SU-DHL-6 (cell line): Measurements from ENCODE around the gene NENF.

Source experiments
- H2AFZ ChIP-seq: fragments of 200-600 bp; sonication (generic); 2 replicates; pipeline ENCODE4 v1.6.1; 2014; ENCODE audit warnings: low read depth, mild to moderate bottlenecking, moderate library complexity, mixed read lengths, antibody characterized with exemption, low read length; ENCODE audit not compliant: severe bottlenecking
- H3F3A ChIP-seq: fragments of 200-600 bp; shearing (Covaris generic); 2 replicates; pipeline ENCODE4 v1.6.0; 2016; ENCODE audit warnings: antibody characterized with exemption, mild to moderate bottlenecking; ENCODE audit not compliant: insufficient read depth
- H3K27ac ChIP-seq: fragments of 200-600 bp; sonication (generic); 2 replicates; pipeline ENCODE4 v1.5.1; 2016; ENCODE audit warnings: low read depth, mild to moderate bottlenecking, low read length, moderate library complexity, mixed read lengths
- H3K27me3 ChIP-seq: fragments of 200-600 bp; sonication (generic), shearing (Covaris generic); 2 replicates; pipeline ENCODE4 v1.6.0; 2014; ENCODE audit warnings: mild to moderate bottlenecking, low read length
- H3K36me3 ChIP-seq: fragments of 200-600 bp; sonication (generic); 2 replicates; pipeline ENCODE4 v1.6.1; 2014; ENCODE audit warnings: mild to moderate bottlenecking, low read length, mixed read lengths
- H3K4me2 ChIP-seq: fragments of 300-600, 200-600 bp; shearing (Covaris generic), sonication (generic); 2 replicates; pipeline ENCODE4 v1.6.0; 2014; ENCODE audit warnings: low read length, low read depth, mild to moderate bottlenecking; ENCODE audit not compliant: poor library complexity, severe bottlenecking
- H3K4me3 ChIP-seq: fragments of 200-600 bp; sonication (generic); 2 replicates; pipeline ENCODE4 v1.5.1; 2014; ENCODE audit warnings: antibody characterized with exemption, low read length, mild to moderate bottlenecking, mixed read lengths; ENCODE audit not compliant: insufficient read depth, poor library complexity, severe bottlenecking
- H3K79me2 ChIP-seq: fragments of 200-600 bp; sonication (generic); 2 replicates; pipeline ENCODE4 v1.6.1; 2014; ENCODE audit warnings: mild to moderate bottlenecking, low read length, moderate library complexity; ENCODE audit not compliant: insufficient read depth
- H3K9ac ChIP-seq: fragments of 200-600 bp; sonication (generic); 2 replicates; pipeline ENCODE4 v1.7.0; 2014; ENCODE audit warnings: mild to moderate bottlenecking, low read length
- H3K9me2 ChIP-seq: fragments of 200-600 bp; sonication (generic); replicated peaks from 2 replicates; pipeline ENCODE4 v1.6.1; 2014; ENCODE audit warnings: low read length; ENCODE audit not compliant: insufficient read depth
- H3K9me3 ChIP-seq: fragments of 200-600 bp; sonication (generic); 2 replicates; pipeline ENCODE4 v1.6.1; 2014; ENCODE audit warnings: low read length, mixed read lengths; ENCODE audit not compliant: insufficient read depth
- H4K20me1 ChIP-seq: fragments of 200-600 bp; sonication (generic); 2 replicates; pipeline ENCODE4 v1.6.1; 2014; ENCODE audit warnings: low read depth, mild to moderate bottlenecking, antibody characterized with exemption, low read length, moderate library complexity, mixed read lengths
- EZH2phosphoT487 ChIP-seq: fragments of 200-600 bp; sonication (generic), shearing (Covaris generic); conservative IDR thresholded peaks from 2 replicates; pipeline ENCODE4 v1.6.1; 2018; ENCODE audit warnings: mild to moderate bottlenecking, antibody characterized with exemption, low read length, moderate library complexity, mixed read lengths
- TF ChIP-seq, protein P1 (sequence below): fragments of 200-600 bp; sonication (generic); IDR thresholded peaks from one replicate; pipeline ENCODE4 v1.5.1; 2017; ENCODE audit warnings: antibody characterized with exemption, mild to moderate bottlenecking, low read length, moderate library complexity; ENCODE audit not compliant: insufficient read depth, poor library complexity, severe bottlenecking

The NENF gene

DNA sequence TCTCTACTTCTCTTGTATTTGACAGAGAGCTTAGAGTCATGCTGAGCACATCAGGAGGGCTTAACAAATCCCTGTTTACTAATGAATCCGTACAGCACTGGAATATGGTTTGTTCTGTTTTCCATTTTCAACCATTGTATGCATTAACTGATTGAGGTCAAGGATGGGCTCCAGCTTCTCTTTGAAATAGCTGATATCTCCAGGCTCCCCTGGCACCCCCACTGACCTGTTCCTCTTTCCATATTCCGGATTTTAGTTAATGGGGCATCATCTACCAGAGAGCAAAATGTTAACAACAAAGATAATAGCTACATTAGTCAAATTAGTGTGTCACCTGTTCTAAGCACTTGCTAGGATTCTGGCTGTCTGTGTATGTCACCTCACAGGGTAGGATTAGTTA lies 57.6 kb downstream of the NENF start:
- Histone ChIP-seq H3F3A (no peaks in the 10 kb centered on the region), H3K79me2 (no peaks in the 10 kb centered on the region), H3K9ac (no peak overlapping the region), H2AFZ (no peak overlapping the region), H3K36me3 (no peaks in the 10 kb centered on the region), H3K9me3 (no peaks in the 10 kb centered on the region), H3K4me2 (no peak overlapping the region), H3K9me2 (no peaks in the 10 kb centered on the region), H3K27me3 (no peaks in the 10 kb centered on the region), H4K20me1 (no peaks in the 10 kb centered on the region), H3K27ac (no peak overlapping the region), H3K4me3 (no peak overlapping the region)
- TF ChIP-seq EZH2phosphoT487: no peak
- TF ChIP-seq, protein P1, sequence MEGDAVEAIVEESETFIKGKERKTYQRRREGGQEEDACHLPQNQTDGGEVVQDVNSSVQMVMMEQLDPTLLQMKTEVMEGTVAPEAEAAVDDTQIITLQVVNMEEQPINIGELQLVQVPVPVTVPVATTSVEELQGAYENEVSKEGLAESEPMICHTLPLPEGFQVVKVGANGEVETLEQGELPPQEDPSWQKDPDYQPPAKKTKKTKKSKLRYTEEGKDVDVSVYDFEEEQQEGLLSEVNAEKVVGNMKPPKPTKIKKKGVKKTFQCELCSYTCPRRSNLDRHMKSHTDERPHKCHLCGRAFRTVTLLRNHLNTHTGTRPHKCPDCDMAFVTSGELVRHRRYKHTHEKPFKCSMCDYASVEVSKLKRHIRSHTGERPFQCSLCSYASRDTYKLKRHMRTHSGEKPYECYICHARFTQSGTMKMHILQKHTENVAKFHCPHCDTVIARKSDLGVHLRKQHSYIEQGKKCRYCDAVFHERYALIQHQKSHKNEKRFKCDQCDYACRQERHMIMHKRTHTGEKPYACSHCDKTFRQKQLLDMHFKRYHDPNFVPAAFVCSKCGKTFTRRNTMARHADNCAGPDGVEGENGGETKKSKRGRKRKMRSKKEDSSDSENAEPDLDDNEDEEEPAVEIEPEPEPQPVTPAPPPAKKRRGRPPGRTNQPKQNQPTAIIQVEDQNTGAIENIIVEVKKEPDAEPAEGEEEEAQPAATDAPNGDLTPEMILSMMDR: no peak

DNA sequence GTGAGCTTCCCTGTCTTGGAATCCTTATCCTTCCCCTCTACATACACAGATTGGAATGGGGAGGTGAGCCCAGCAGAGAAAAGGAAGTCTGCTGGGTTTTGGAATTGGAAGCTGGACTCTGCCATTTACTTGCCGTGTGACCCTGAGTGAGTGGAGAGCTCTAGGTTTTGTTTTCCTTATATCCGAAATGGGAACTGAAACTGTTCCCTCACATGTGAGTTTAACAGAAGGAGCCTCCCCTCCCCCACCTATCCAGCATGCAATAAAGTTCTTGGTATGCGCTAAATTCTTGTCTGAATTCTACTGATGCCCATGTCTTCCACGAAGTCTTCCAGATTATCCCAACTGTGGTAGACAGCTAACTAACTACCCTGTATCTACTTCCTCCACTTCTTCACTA lies 58.7 kb downstream of the NENF start:
- H3K27ac ChIP-seq: no peak overlapping the region

More for the DNA sequence above, 58.7 kb downstream of the NENF start:
- Histone ChIP-seq H3K36me3 (no peaks in the 10 kb centered on the region), H3K4me3 (no peak overlapping the region), H3K9me2 (no peaks in the 10 kb centered on the region), H3K9ac (no peak overlapping the region), H3K9me3 (no peaks in the 10 kb centered on the region), H2AFZ (no peak overlapping the region), H3K79me2 (no peaks in the 10 kb centered on the region), H4K20me1 (no peaks in the 10 kb centered on the region), H3K27me3 (no peaks in the 10 kb centered on the region), H3K4me2 (no peak overlapping the region), H3F3A (no peaks in the 10 kb centered on the region)
- TF ChIP-seq, protein P1: no peak
- no peak for TF ChIP-seq EZH2phosphoT487
